H1 (cell line): ENCODE measurements around the gene SLC24A1. TPM values are rescaled to one million over a fixed set of nuclear protein-coding genes. Genes with fewer than 3 reads are reported as not detected.

Experiments
- CTCF ChIA-PET: fragments of 300-600 bp; sonication (Branson Sonifier 250); formaldehyde crosslinking; loops from one replicate; lab custom pipeline; 2021; ENCODE audit not compliant: partially characterized antibody; lab: Charles Lee
- POLR2A ChIA-PET: fragments of 300-600 bp; sonication (Branson Sonifier 250); formaldehyde crosslinking; loops from one replicate; lab custom pipeline; 2021; ENCODE audit warnings: inconsistent platforms; ENCODE audit not compliant: partially characterized antibody; lab: Charles Lee
- DNase-seq, 2 experiments: peaks; one replicate each; pipeline versions ENCODE4 v3.0.0 to v3.0.0-alpha.2; 2010 to 2022; ENCODE audit warnings: low spot score in 2 of 2, low read depth in 1 of 2, mixed read lengths in 1 of 2
- FAIRE-seq: peaks from 2 replicates; lab custom pipeline; 2011; peaks lifted over from hg19 to GRCh38; lab: Jason Lieb, UNC
- H2AFZ ChIP-seq: 2 replicates; pipeline ENCODE4 v1.8.1; 2012; ENCODE audit warnings: low read length, inconsistent platforms
- H2AK5ac ChIP-seq: 2 replicates; pipeline ENCODE4 v1.6.1; 2013; ENCODE audit warnings: low read depth, low read length
- H2BK120ac ChIP-seq: replicated peaks from 2 replicates; pipeline ENCODE3; 2013; ENCODE audit warnings: low read depth, low read length, inconsistent platforms
- H2BK12ac ChIP-seq: 2 replicates; pipeline ENCODE4 v1.6.1; 2013; ENCODE audit warnings: low read depth, low read length
- H2BK15ac ChIP-seq: 2 replicates; pipeline ENCODE4 v1.6.1; 2013; ENCODE audit warnings: low read length
- H2BK20ac ChIP-seq: 2 replicates; pipeline ENCODE4 v1.6.1; 2013; ENCODE audit warnings: low read length
- H2BK5ac ChIP-seq: 2 replicates; pipeline ENCODE4 v1.6.1; 2013; ENCODE audit warnings: low read depth, low read length
- H3K14ac ChIP-seq: 2 replicates; pipeline ENCODE4 v1.6.1; 2013; ENCODE audit warnings: inconsistent platforms; ENCODE audit not compliant: insufficient read length
- H3K18ac ChIP-seq: 2 replicates; pipeline ENCODE4 v1.6.1; 2013; ENCODE audit warnings: low read length; ENCODE audit errors: extremely low read depth
- H3K23ac ChIP-seq: 2 replicates; pipeline ENCODE4 v1.6.1; 2013; ENCODE audit warnings: inconsistent platforms; ENCODE audit not compliant: insufficient read length
- H3K23me2 ChIP-seq: 2 replicates; pipeline ENCODE4 v1.6.1; 2013; ENCODE audit warnings: low read depth, low read length
- H3K27ac ChIP-seq: 2 replicates; pipeline ENCODE4 v1.6.1; 2011; ENCODE audit warnings: low read depth, low read length, inconsistent platforms
- H3K27me3 ChIP-seq, 4 experiments: replicated peaks in 1 of 4; 1 replicate in 1 of 4; 2 replicates in 3 of 4; pipeline versions ENCODE4 v1.6.1 to v1.8.1; 2011 to 2013; ENCODE audit warnings: low read length in 3 of 4, mild to moderate bottlenecking in 3 of 4, inconsistent platforms in 2 of 4, mixed read lengths in 2 of 4, moderate library complexity in 1 of 4; ENCODE audit not compliant: control insufficient read depth in 3 of 4, insufficient read depth in 3 of 4; ENCODE audit errors: extremely low read depth in 1 of 4
- H3K36me3 ChIP-seq, 4 experiments: 2 replicates each; pipeline versions ENCODE4 v1.6.1 to v1.8.1; 2011 to 2013; ENCODE audit warnings: mild to moderate bottlenecking in 4 of 4, low read length in 3 of 4, moderate library complexity in 2 of 4, control low read depth in 1 of 4, inconsistent platforms in 1 of 4; ENCODE audit not compliant: insufficient read depth in 4 of 4, control insufficient read depth in 2 of 4
- H3K4ac ChIP-seq: replicated peaks from 2 replicates; pipeline ENCODE3; 2013; ENCODE audit warnings: low read length, low read depth, mixed read lengths, inconsistent platforms; ENCODE audit not compliant: insufficient read length
- H3K4me1 ChIP-seq, 4 experiments: replicated peaks in 1 of 4; 1 replicate in 1 of 4; 2 replicates in 3 of 4; pipeline versions ENCODE4 v1.6.1 to v1.8.1; 2011 to 2013; ENCODE audit warnings: low read length in 3 of 4, inconsistent platforms in 2 of 4, mixed read lengths in 1 of 4; ENCODE audit not compliant: insufficient read depth in 4 of 4, control insufficient read depth in 3 of 4
- H3K4me2 ChIP-seq, 2 experiments: 2 replicates each; pipeline versions ENCODE4 v1.6.1 to v1.8.1; 2011 to 2013; ENCODE audit warnings: low read depth in 2 of 2, low read length in 2 of 2, control low read depth in 1 of 2, inconsistent platforms in 1 of 2, mild to moderate bottlenecking in 1 of 2; ENCODE audit not compliant: insufficient read depth in 1 of 2
- H3K4me3 ChIP-seq, 4 experiments: fragments of 200-600, 300-600 bp in 1 of 4; sonication (generic), shearing (Covaris generic), sonication (Bioruptor Twin) in 1 of 4; 2 replicates each; pipeline versions ENCODE4 v1.5.1 to v1.8.1; 2011 to 2016; ENCODE audit warnings: low read length in 4 of 4, low read depth in 3 of 4, control low read depth in 2 of 4, inconsistent platforms in 2 of 4, mild to moderate bottlenecking in 2 of 4, mixed read lengths in 1 of 4, moderate library complexity in 1 of 4; ENCODE audit not compliant: insufficient read depth in 2 of 4; ENCODE audit errors: extremely low read depth in 1 of 4
- H3K56ac ChIP-seq: replicated peaks from 2 replicates; pipeline ENCODE3; 2013; ENCODE audit warnings: low read depth, mild to moderate bottlenecking, mixed read lengths, low read length, inconsistent platforms; ENCODE audit not compliant: insufficient read length
- H3K79me1 ChIP-seq: 2 replicates; pipeline ENCODE4 v1.6.1; 2013; ENCODE audit warnings: low read depth, low read length, control low read depth
- H3K79me2 ChIP-seq, 2 experiments: 2 replicates each; pipeline versions ENCODE4 v1.6.1 to v1.8.1; 2012 to 2013; ENCODE audit warnings: low read length in 2 of 2, mild to moderate bottlenecking in 2 of 2, inconsistent platforms in 1 of 2; ENCODE audit not compliant: insufficient read depth in 2 of 2, control insufficient read depth in 1 of 2
- H3K9ac ChIP-seq, 4 experiments: replicated peaks in 1 of 4; 1 replicate in 1 of 4; 2 replicates in 3 of 4; pipeline versions ENCODE4 v1.6.1 to v1.8.1; 2011 to 2013; ENCODE audit warnings: low read depth in 3 of 4, low read length in 3 of 4, control low read depth in 2 of 4, mild to moderate bottlenecking in 2 of 4, moderate library complexity in 2 of 4, inconsistent platforms in 1 of 4; ENCODE audit errors: extremely low read depth in 1 of 4
- H3K9me3 ChIP-seq, 2 experiments: 2 replicates each; pipeline versions ENCODE4 v1.6.1 to v1.8.1; 2012 to 2013; ENCODE audit warnings: mild to moderate bottlenecking in 2 of 2, moderate library complexity in 2 of 2, control low read depth in 1 of 2, inconsistent platforms in 1 of 2, low read depth in 1 of 2, low read length in 1 of 2, mixed read lengths in 1 of 2; ENCODE audit not compliant: insufficient read depth in 2 of 2
- H4K20me1 ChIP-seq, 2 experiments: replicated peaks in 1 of 2; 2 replicates each; pipeline versions ENCODE3 to v1.8.1; 2011 to 2013; ENCODE audit warnings: inconsistent platforms in 2 of 2, low read length in 2 of 2, mild to moderate bottlenecking in 1 of 2; ENCODE audit not compliant: insufficient read depth in 2 of 2, control insufficient read depth in 1 of 2
- H4K5ac ChIP-seq: 2 replicates; pipeline ENCODE4 v1.6.1; 2013; ENCODE audit warnings: low read length, low read depth, mixed read lengths, inconsistent platforms; ENCODE audit not compliant: insufficient read length
- H4K8ac ChIP-seq: 2 replicates; pipeline ENCODE4 v1.8.0; 2013; ENCODE audit warnings: mild to moderate bottlenecking, moderate library complexity, low read length, inconsistent platforms; ENCODE audit not compliant: insufficient read depth; ENCODE audit errors: extremely low read depth
- H4K91ac ChIP-seq: replicated peaks from 2 replicates; pipeline ENCODE3; 2013; ENCODE audit warnings: low read length, mixed read lengths, inconsistent platforms; ENCODE audit not compliant: insufficient read length
- BACH1 ChIP-seq: IDR thresholded peaks from 2 replicates; pipeline ENCODE4 v1.6.1; 2012; ENCODE audit warnings: low read length, improper control_type of control experiment
- CBX8 ChIP-seq: fragments of 300-800, 300-1000 bp; sonication (generic); IDR thresholded peaks from 2 replicates; pipeline ENCODE4 v1.7.1; 2016; ENCODE audit warnings: low read depth, low read length, borderline replicate concordance
- CHD1 ChIP-seq: IDR thresholded peaks from 2 replicates; pipeline ENCODE4 v1.6.1; 2012; ENCODE audit warnings: low read depth, low read length, improper control_type of control experiment
- CREB1 ChIP-seq: IDR thresholded peaks from 2 replicates; pipeline ENCODE4 v1.6.1; 2012; ENCODE audit warnings: inconsistent platforms
- CTCF ChIP-seq, 3 experiments: IDR thresholded peaks; 1 replicate in 2 of 3; 2 replicates in 1 of 3; pipeline versions ENCODE4 v1.5.1 to v1.6.1; 2011; ENCODE audit warnings: low read length in 3 of 3, mild to moderate bottlenecking in 3 of 3, inconsistent platforms in 2 of 3, low read depth in 1 of 3, moderate library complexity in 1 of 3; ENCODE audit not compliant: insufficient read depth in 1 of 3; ENCODE audit errors: control extremely low read depth in 1 of 3
- EGR1 ChIP-seq: IDR thresholded peaks from 2 replicates; pipeline ENCODE4 v1.6.1; 2011; ENCODE audit warnings: low read depth, low read length, borderline replicate concordance
- RAD21 ChIP-seq, 2 experiments: IDR thresholded peaks in 1 of 2; conservative IDR thresholded peaks in 1 of 2; 2 replicates each; pipeline ENCODE4 v1.6.1; 2011; ENCODE audit warnings: low read depth in 2 of 2, low read length in 2 of 2, improper control_type of control experiment in 1 of 2, inconsistent platforms in 1 of 2, mild to moderate bottlenecking in 1 of 2, moderate library complexity in 1 of 2
- WGBS, 2 experiments: shearing (Covaris generic) in 1 of 2; methylation state at CpG; one replicate each; pipeline versions ENCODE4 v1.1.6 to v1.1.7; 2013 to 2015; ENCODE audit warnings: low lambda C conversion rate in 2 of 2, mixed read lengths in 2 of 2, inconsistent platforms in 1 of 2, low coverage in 1 of 2, missing lambda C conversion rate in 1 of 2; ENCODE audit not compliant: insufficient replicate concordance in 2 of 2, insufficient coverage in 1 of 2, insufficient read length in 1 of 2; ENCODE audit errors: extremely low coverage in 1 of 2, missing lambda C conversion rate in 1 of 2; 5-methylcytosine and 5-hydroxymethylcytosine counted together
- polyA plus RNA-seq, 7 experiments: library from polyadenylated mRNA; depleted of rRNA in 3 of 7; stranded (reverse) in 5 of 7; unstranded in 2 of 7; fragments of >200 nt in 5 of 7; fragments of 200-250 nt in 2 of 7; gene quantifications; 1 replicate in 5 of 7; 2 replicates in 1 of 7; 4 replicates in 1 of 7; pipeline versions ENCODE4 v1.2.1 to v1.2.3, GENCODE V29; 2011 to 2013; ENCODE audit warnings: missing spikeins in 2 of 7, mixed read lengths in 2 of 7
- total RNA-seq: library from RNA; stranded (reverse); fragmentation: NEBNext Ultra II Directional; extraction: Animal tissue kit (Norgen Biotek cat#: 25700); gene quantifications from 2 replicates; pipeline ENCODE4 v1.2.1, GENCODE V29; 2021

Gene SLC24A1
- total and polyA plus RNA-seq, 2 of the 8 experiments (the other 6 are each of a cell fraction or from before 2014, with no cell fraction given): 4.9 to 6.6 TPM

GRCh38 chr15:65638681-65639089 lies 16.9 kb downstream of the SLC24A1 start:
- Histone ChIP-seq H3K27me3 (no peaks in the 10 kb centered on the region; a peak in 1 of 7 replicates), H2AFZ (peak overlapping the region; percentile 42; the same call in 1 of the 2 replicates), H2BK20ac (no peak overlapping the region), H4K91ac (no peak overlapping the region), H3K9ac (no peak overlapping the region), H3K9me3 (no peaks in the 10 kb centered on the region), H2AK5ac (no peak overlapping the region), H3K4me2 (no peak overlapping the region), H4K20me1 (no peaks in the 10 kb centered on the region), H3K79me2 (no peaks in the 10 kb centered on the region), H2BK120ac (no peak overlapping the region), H2BK5ac (no peak overlapping the region), H3K56ac (no peak overlapping the region), H3K27ac (no peak overlapping the region), H4K5ac (no peak overlapping the region), H3K14ac (no peak overlapping the region), H3K18ac (no peak overlapping the region), H4K8ac (no peak overlapping the region), H3K79me1 (no peaks in the 10 kb centered on the region), H3K23me2 (no peaks in the 10 kb centered on the region), H3K4me3 (no peak overlapping the region), H3K36me3 (no peaks in the 10 kb centered on the region), H2BK15ac (no peak overlapping the region), H3K23ac (no peak overlapping the region), H3K4ac (no peak overlapping the region), H2BK12ac (no peak overlapping the region), H3K4me1 (peaks cover 0 to 3% (median 0%) of the 10 kb centered on the region in 4 experiments; a peak in 1 of 7 replicates)
- ChIA-PET POLR2A (no interaction called here), CTCF (interaction anchor here (0.7 to 10.9 kb wide), 34 partner anchors 10 to 563 kb away, joined by 3 to 134 read pairs (median 4); partner anchors contain the start of genes INTS14 and SLC24A1)
- 58% methylated on average over 3 of the region's 3 CpGs; no CpG with 5 or more reads in 1 of the 2 experiments for WGBS, 2 experiments
- DNase-seq (no peak), FAIRE-seq (peak; percentile 88)
- no peak for TF ChIP-seq EGR1
- peak; percentile 21 to 90 (median 80) for TF ChIP-seq CTCF (IDR thresholded peaks at IDR 0.05; ENCODE audit: control extremely low read depth in 1 of 3, insufficient read depth in 1 of 3, low read depth in 1 of 3, low read length in 3 of 3)
- peak; percentile 85 to 91 for TF ChIP-seq RAD21 (IDR thresholded peaks at IDR 0.05 in 1 of 2, conservative IDR thresholded peaks at IDR 0.05 in 1 of 2; ENCODE audit: low read depth in 2 of 2, low read length in 2 of 2)
- no peak for TF ChIP-seq BACH1
- TF ChIP-seq CHD1: no peak
- TF ChIP-seq CREB1: peak; percentile 69; the same call in 1 of the 2 replicates
- TF ChIP-seq CBX8: no peak
